CD14-positive monocyte (primary cell): ENCODE data around the gene GIPC3. TPM values are rescaled to one million over a fixed set of nuclear protein-coding genes. Genes with fewer than 3 reads are reported as not detected.

Experiments
- DNase-seq, 3 donors: peaks; one replicate each; pipeline ENCODE4 v3.0.0-alpha.2; 2011 to 2022
- H2AFZ ChIP-seq: 2 replicates; pipeline ENCODE4 v1.6.0; 2012; ENCODE audit warnings: mild to moderate bottlenecking, low read depth, low read length, inconsistent platforms; ENCODE audit not compliant: insufficient read depth, poor library complexity, severe bottlenecking
- H3K27ac ChIP-seq, 2 donors: 1 replicate in 1 of 2; 2 replicates in 1 of 2; pipeline ENCODE4 v1.5.1; 2012 to 2013; ENCODE audit warnings: low read length in 2 of 2, control low read depth in 1 of 2, inconsistent platforms in 1 of 2, low read depth in 1 of 2, mild to moderate bottlenecking in 1 of 2
- H3K27me3 ChIP-seq, 2 donors: one replicate each; pipeline versions ENCODE4 v1.6.0 to v1.6.1; 2011 to 2013; ENCODE audit warnings: low read length in 2 of 2; ENCODE audit not compliant: control insufficient read depth in 2 of 2, insufficient read depth in 2 of 2
- H3K36me3 ChIP-seq, 2 donors: replicated peaks in 1 of 2; 1 replicate in 1 of 2; 2 replicates in 1 of 2; pipeline versions ENCODE4 v1.5.1 to v1.6.1; 2012 to 2013; ENCODE audit warnings: low read length in 2 of 2, control low read depth in 1 of 2, inconsistent platforms in 1 of 2, mild to moderate bottlenecking in 1 of 2; ENCODE audit not compliant: insufficient read depth in 2 of 2, control insufficient read depth in 1 of 2
- H3K4me1 ChIP-seq, 2 donors: 1 replicate in 1 of 2; 2 replicates in 1 of 2; pipeline versions ENCODE4 v1.5.1 to v1.6.1; 2012 to 2013; ENCODE audit warnings: low read length in 2 of 2, control low read depth in 1 of 2, inconsistent platforms in 1 of 2, mild to moderate bottlenecking in 1 of 2, moderate library complexity in 1 of 2; ENCODE audit not compliant: insufficient read depth in 2 of 2, control insufficient read depth in 1 of 2
- H3K4me2 ChIP-seq: replicated peaks from 2 replicates; pipeline ENCODE3; 2012; ENCODE audit warnings: low read length, moderate library complexity, mild to moderate bottlenecking; ENCODE audit not compliant: poor library complexity, severe bottlenecking; ENCODE audit errors: extremely low read depth
- H3K4me3 ChIP-seq, 3 experiments: fragments of 200-600 bp in 1 of 3; sonication (generic) in 1 of 3; replicated peaks in 1 of 3; 1 replicate in 2 of 3; 2 replicates in 1 of 3; pipeline ENCODE4 v1.5.1; 2011 to 2013; ENCODE audit warnings: low read length in 3 of 3, mild to moderate bottlenecking in 3 of 3, control low read depth in 2 of 3, low read depth in 2 of 3, inconsistent platforms in 1 of 3, moderate library complexity in 1 of 3
- H3K79me2 ChIP-seq: 2 replicates; pipeline ENCODE4 v1.6.0; 2012; ENCODE audit warnings: mild to moderate bottlenecking, control low read depth, inconsistent platforms, low read length, moderate library complexity; ENCODE audit not compliant: insufficient read depth
- H3K9ac ChIP-seq: 2 replicates; pipeline ENCODE4 v1.6.0; 2017; ENCODE audit warnings: low read length, mild to moderate bottlenecking; ENCODE audit not compliant: insufficient read depth, poor library complexity, severe bottlenecking
- H3K9me3 ChIP-seq, 2 donors: replicated peaks in 1 of 2; 1 replicate in 1 of 2; 2 replicates in 1 of 2; pipeline versions ENCODE4 v1.5.1 to v1.6.1; 2012 to 2013; ENCODE audit warnings: low read length in 2 of 2, control low read depth in 1 of 2; ENCODE audit not compliant: control insufficient read depth in 1 of 2, insufficient read depth in 1 of 2
- H4K20me1 ChIP-seq: 2 replicates; pipeline ENCODE4 v1.6.0; 2012; ENCODE audit warnings: mild to moderate bottlenecking, low read length, control low read depth, moderate library complexity; ENCODE audit not compliant: insufficient read depth
- H3K27ac Mint-ChIP-seq, 7 donors: one replicate each; pipeline ENCODE4 v1.8.0; 2020; ENCODE audit warnings: mild to moderate bottlenecking in 7 of 7, mixed read lengths in 7 of 7, moderate library complexity in 6 of 7, inconsistent platforms in 2 of 7
- H3K27me3 Mint-ChIP-seq, 3 donors: one replicate each; pipeline ENCODE4 v1.8.0; 2021 to 2022; ENCODE audit warnings: low read depth in 3 of 3, mild to moderate bottlenecking in 3 of 3, mixed read lengths in 3 of 3, moderate library complexity in 3 of 3, inconsistent platforms in 1 of 3
- H3K36me3 Mint-ChIP-seq, 2 donors: one replicate each; pipeline ENCODE4 v1.8.0; 2020; ENCODE audit warnings: mixed read lengths in 2 of 2, inconsistent platforms in 1 of 2, mild to moderate bottlenecking in 1 of 2
- H3K4me1 Mint-ChIP-seq: one replicate; pipeline ENCODE4 v1.8.0; 2020; ENCODE audit warnings: mild to moderate bottlenecking, mixed read lengths
- H3K4me3 Mint-ChIP-seq, 2 donors: one replicate each; pipeline ENCODE4 v1.8.0; 2020; ENCODE audit warnings: mild to moderate bottlenecking in 2 of 2, mixed read lengths in 2 of 2, moderate library complexity in 1 of 2
- H3K9me3 Mint-ChIP-seq, 7 donors: one replicate each; pipeline ENCODE4 v1.8.0; 2020 to 2022; ENCODE audit warnings: mixed read lengths in 7 of 7, mild to moderate bottlenecking in 6 of 7, moderate library complexity in 6 of 7, inconsistent platforms in 2 of 7
- CTCF ChIP-seq: fragments of 200-600 bp; IDR thresholded peaks from one replicate; pipeline ENCODE4 v1.8.0; 2022; ENCODE audit warnings: antibody characterized with exemption, mild to moderate bottlenecking
- WGBS: methylation state at CpG from one replicate; pipeline ENCODE4 v1.1.5; 2013; ENCODE audit warnings: missing lambda C conversion rate; ENCODE audit not compliant: insufficient coverage; 5-methylcytosine and 5-hydroxymethylcytosine counted together
- intact Hi-C, 2 donors: fragments of 100-400 bp; cut with micrococcal nuclease; formaldehyde crosslinking; loops; one replicate each; pipeline versions ENCODE4 v1.15.0 to v1.15.1; 2023
- polyA plus RNA-seq, 3 donors: library from polyadenylated mRNA; depleted of rRNA in 1 of 3; unstranded in 2 of 3; stranded (reverse) in 1 of 3; fragments of 300-500 nt in 2 of 3; fragments of >200 nt in 1 of 3; fragmentation: Illumina TruSeq in 2 of 3; gene quantifications; 1 replicate in 2 of 3; 2 replicates in 1 of 3; pipeline ENCODE4 v1.2.3, GENCODE V29; 2012 to 2021

The GIPC3 gene
- polyA plus RNA-seq, 3 donors, result 0.03 TPM; not detected in 2

- Mint-ChIP-seq H3K4me1 (no peaks in the 10 kb centered on the region), H3K27me3 (peaks cover 8 to 17% (median 12%) of the 10 kb centered on the region in 3 donors), H3K36me3 (no peaks in the 10 kb centered on the region), H3K9me3 (peaks cover 5 to 18% (median 11%) of the 10 kb centered on the region in 7 donors), H3K27ac (peak overlapping the region in 1 of 7 donors; percentile 64), H3K4me3 (no peak overlapping the region)
- Histone ChIP-seq H3K9ac (no peak overlapping the region), H3K4me2 (no peak overlapping the region), H3K27me3 (peaks cover 0 to 4% of the 10 kb centered on the region in 2 donors), H3K27ac (no peak overlapping the region), H3K79me2 (no peaks in the 10 kb centered on the region), H4K20me1 (no peaks in the 10 kb centered on the region), H3K9me3 (peaks cover 5 to 12% of the 10 kb centered on the region in 2 donors), H2AFZ (no peak overlapping the region), H3K36me3 (no peaks in the 10 kb centered on the region), H3K4me1 (peaks cover 0 to under 1% of the 10 kb centered on the region in 2 donors), H3K4me3 (no peak overlapping the region)
- WGBS, result 95% methylated on average over 7 of the region's 8 CpGs
- no peak for DNase-seq
- no peak for TF ChIP-seq CTCF
- intact Hi-C loops, result no loop called here
Observed at GRCh38 chr19:3590991-3591659, 5.8 kb downstream of the GIPC3 start.

GRCh38 chr19:3591876-3592613 lies 6.8 kb downstream of the GIPC3 start:
- Mint-ChIP-seq H3K27me3 (peaks cover 4 to 11% (median 6%) of the 10 kb centered on the region in 3 donors), H3K9me3 (peaks cover 5 to 18% (median 11%) of the 10 kb centered on the region in 7 donors), H3K4me1 (no peaks in the 10 kb centered on the region), H3K27ac (no peak overlapping the region), H3K4me3 (no peak overlapping the region), H3K36me3 (no peaks in the 10 kb centered on the region)
- 98% methylated on average over 9 of the region's 9 CpGs for WGBS
- Histone ChIP-seq H3K4me2 (no peak overlapping the region), H3K4me1 (no peaks in the 10 kb centered on the region), H4K20me1 (no peaks in the 10 kb centered on the region), H3K4me3 (no peak overlapping the region), H3K36me3 (no peaks in the 10 kb centered on the region), H3K9ac (no peak overlapping the region), H2AFZ (no peak overlapping the region), H3K79me2 (no peaks in the 10 kb centered on the region), H3K27me3 (no peaks in the 10 kb centered on the region), H3K9me3 (peaks cover 5 to 12% of the 10 kb centered on the region in 2 donors), H3K27ac (no peak overlapping the region)
- DNase-seq, result no peak
- intact Hi-C loops, result no loop called here
- TF ChIP-seq CTCF, result no peak
